Transverse colon (tissue), 4 donors: Measurements from ENCODE around the gene GRK3.

Experiments used
- CTCF ChIP-seq, 5 experiments: fragments of 200-600 bp in 3 of 5; fragments of 450-650 bp in 2 of 5; sonication (generic) in 3 of 5; IDR thresholded peaks; 1 replicate in 2 of 5; 2 replicates in 3 of 5; pipeline ENCODE4 v1.5.1; 2016 to 2017; ENCODE audit warnings: antibody characterized with exemption in 5 of 5, inconsistent platforms in 3 of 5, mild to moderate bottlenecking in 2 of 5, moderate library complexity in 1 of 5
- POLR2A ChIP-seq: fragments of 450-650 bp; IDR thresholded peaks from one replicate; pipeline ENCODE4 v1.6.1; 2016; ENCODE audit warnings: antibody characterized with exemption, mild to moderate bottlenecking, moderate library complexity
- POLR2AphosphoS5 ChIP-seq, 3 donors: sonication (generic); formaldehyde crosslinking; IDR thresholded peaks; one replicate each; pipeline ENCODE4 v1.6.1; 2016; ENCODE audit warnings: antibody characterized with exemption in 3 of 3

GRCh38 chr22:25753252-25753651 lies 188.8 kb downstream of the GRK3 start:
- TF ChIP-seq POLR2A (no peak), CTCF (IDR thresholded peaks at IDR 0.05) (no peak), POLR2AphosphoS5 (IDR thresholded peaks at IDR 0.05) (no peak)
